K562 (cell line): ENCODE results near the gene HPD. TPM values are rescaled to one million over a fixed set of nuclear protein-coding genes. Genes with fewer than 3 reads are reported as not detected.

ENCODE experiments used
- ARID1B ChIP-seq: fragments of 450-650 bp; IDR thresholded peaks from 2 replicates; pipeline ENCODE4 v1.6.1; 2016; ENCODE audit warnings: antibody characterized with exemption, mild to moderate bottlenecking, inconsistent platforms
- C11orf30 ChIP-seq: fragments of 450-650 bp; IDR thresholded peaks from 2 replicates; pipeline ENCODE4 v1.6.1; 2016; ENCODE audit warnings: low read depth, mild to moderate bottlenecking
- ZNF239 ChIP-seq: fragments of 250-450 bp; sonication (Bioruptor Pico); IDR thresholded peaks from 2 replicates; pipeline ENCODE4 v1.4.0; 2020; ENCODE audit warnings: mild to moderate bottlenecking
- polyA plus RNA-seq, 8 experiments: library from polyadenylated mRNA; depleted of rRNA in 4 of 8; stranded (reverse) in 5 of 8; unstranded in 3 of 8; fragments of >200 nt; fragmentation: Nextera tagmentation in 2 of 8; fragmentation: Illumina TruSeq in 1 of 8; extraction: Ambion mirVana in 2 of 8; extraction: Trizol in 1 of 8; gene quantifications; 2 replicates each; pipeline versions ENCODE4 v1.2.1 to v1.2.3, GENCODE V29; 2011 to 2014; ENCODE audit warnings: inconsistent platforms in 1 of 8, missing spikeins in 1 of 8
- total RNA-seq, 7 experiments: library from RNA; depleted of rRNA in 6 of 7; stranded (reverse); fragments of >200 nt in 6 of 7; fragmentation: Illumina TruSeq in 2 of 7; extraction: Trizol in 2 of 7; gene quantifications; 2 replicates each; pipeline versions ENCODE4 v1.2.1 to v1.2.3, GENCODE V29; 2011 to 2021; ENCODE audit warnings: low replicate concordance in 1 of 7
- TF ChIP-seq, protein P1 (sequence below): fragments of 150-350 bp; IDR thresholded peaks from 2 replicates; pipeline ENCODE4 v1.6.1; 2014; ENCODE audit warnings: low read depth, mild to moderate bottlenecking, low read length, borderline replicate concordance
- TF ChIP-seq, protein P2 (sequence below): fragments of 200-600 bp; sonication (generic); IDR thresholded peaks from one replicate; pipeline ENCODE4 v1.6.1; 2012; ENCODE audit warnings: mild to moderate bottlenecking, low read depth, low read length, inconsistent platforms
- TF ChIP-seq, protein P3 (sequence below): fragments of 200-800 bp; sonication (Bioruptor generic); IDR thresholded peaks from 2 replicates; pipeline ENCODE4 v1.6.1; 2016; ENCODE audit warnings: missing genetic modification characterization, missing compliant biosample characterization

HPD gene
- total and polyA plus RNA-seq, 9 of the 15 experiments (the other 6 are each of a cell fraction or from before 2014, with no cell fraction given), result 0.06 to 0.29 (median 0.07) TPM; not detected in 4

DNA sequence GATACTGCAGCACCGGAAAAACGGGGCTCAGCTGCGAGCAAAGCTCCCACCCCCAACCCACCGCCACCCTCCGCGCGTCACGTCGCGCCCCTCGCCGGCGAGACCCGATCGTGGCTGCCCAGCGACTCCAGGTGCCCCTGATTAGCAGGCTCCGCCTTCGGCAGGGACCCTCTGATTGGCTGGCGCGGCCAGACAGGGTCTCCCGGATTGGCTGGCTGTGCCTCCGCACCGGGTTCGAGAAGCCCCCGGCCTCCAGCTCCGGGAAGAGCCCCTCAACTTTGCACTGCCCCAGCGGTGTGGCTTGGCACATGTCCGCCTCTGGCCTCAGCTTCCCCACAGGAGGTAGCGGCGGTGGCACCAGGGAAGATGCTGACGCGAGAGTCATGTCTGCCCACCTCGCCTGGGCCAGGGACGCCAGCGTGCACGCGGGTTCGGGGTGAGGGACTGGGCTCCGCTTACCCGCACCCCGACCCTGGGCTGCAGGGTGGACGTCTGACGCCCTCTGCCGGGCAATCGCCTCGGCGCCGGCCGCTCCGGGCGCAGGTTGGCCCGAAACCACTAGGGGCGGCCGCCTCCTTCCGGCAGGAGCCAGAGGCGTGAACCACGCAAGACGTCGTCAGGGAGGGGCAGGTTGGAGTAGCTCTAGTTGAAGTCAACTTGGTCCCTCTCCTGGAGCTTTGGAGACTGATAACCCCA is 64.7 kb downstream of the HPD start (continued):
- TF ChIP-seq, protein P1, sequence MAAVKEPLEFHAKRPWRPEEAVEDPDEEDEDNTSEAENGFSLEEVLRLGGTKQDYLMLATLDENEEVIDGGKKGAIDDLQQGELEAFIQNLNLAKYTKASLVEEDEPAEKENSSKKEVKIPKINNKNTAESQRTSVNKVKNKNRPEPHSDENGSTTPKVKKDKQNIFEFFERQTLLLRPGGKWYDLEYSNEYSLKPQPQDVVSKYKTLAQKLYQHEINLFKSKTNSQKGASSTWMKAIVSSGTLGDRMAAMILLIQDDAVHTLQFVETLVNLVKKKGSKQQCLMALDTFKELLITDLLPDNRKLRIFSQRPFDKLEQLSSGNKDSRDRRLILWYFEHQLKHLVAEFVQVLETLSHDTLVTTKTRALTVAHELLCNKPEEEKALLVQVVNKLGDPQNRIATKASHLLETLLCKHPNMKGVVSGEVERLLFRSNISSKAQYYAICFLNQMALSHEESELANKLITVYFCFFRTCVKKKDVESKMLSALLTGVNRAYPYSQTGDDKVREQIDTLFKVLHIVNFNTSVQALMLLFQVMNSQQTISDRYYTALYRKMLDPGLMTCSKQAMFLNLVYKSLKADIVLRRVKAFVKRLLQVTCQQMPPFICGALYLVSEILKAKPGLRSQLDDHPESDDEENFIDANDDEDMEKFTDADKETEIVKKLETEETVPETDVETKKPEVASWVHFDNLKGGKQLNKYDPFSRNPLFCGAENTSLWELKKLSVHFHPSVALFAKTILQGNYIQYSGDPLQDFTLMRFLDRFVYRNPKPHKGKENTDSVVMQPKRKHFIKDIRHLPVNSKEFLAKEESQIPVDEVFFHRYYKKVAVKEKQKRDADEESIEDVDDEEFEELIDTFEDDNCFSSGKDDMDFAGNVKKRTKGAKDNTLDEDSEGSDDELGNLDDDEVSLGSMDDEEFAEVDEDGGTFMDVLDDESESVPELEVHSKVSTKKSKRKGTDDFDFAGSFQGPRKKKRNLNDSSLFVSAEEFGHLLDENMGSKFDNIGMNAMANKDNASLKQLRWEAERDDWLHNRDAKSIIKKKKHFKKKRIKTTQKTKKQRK, result no peak
- TF ChIP-seq, protein P2, sequence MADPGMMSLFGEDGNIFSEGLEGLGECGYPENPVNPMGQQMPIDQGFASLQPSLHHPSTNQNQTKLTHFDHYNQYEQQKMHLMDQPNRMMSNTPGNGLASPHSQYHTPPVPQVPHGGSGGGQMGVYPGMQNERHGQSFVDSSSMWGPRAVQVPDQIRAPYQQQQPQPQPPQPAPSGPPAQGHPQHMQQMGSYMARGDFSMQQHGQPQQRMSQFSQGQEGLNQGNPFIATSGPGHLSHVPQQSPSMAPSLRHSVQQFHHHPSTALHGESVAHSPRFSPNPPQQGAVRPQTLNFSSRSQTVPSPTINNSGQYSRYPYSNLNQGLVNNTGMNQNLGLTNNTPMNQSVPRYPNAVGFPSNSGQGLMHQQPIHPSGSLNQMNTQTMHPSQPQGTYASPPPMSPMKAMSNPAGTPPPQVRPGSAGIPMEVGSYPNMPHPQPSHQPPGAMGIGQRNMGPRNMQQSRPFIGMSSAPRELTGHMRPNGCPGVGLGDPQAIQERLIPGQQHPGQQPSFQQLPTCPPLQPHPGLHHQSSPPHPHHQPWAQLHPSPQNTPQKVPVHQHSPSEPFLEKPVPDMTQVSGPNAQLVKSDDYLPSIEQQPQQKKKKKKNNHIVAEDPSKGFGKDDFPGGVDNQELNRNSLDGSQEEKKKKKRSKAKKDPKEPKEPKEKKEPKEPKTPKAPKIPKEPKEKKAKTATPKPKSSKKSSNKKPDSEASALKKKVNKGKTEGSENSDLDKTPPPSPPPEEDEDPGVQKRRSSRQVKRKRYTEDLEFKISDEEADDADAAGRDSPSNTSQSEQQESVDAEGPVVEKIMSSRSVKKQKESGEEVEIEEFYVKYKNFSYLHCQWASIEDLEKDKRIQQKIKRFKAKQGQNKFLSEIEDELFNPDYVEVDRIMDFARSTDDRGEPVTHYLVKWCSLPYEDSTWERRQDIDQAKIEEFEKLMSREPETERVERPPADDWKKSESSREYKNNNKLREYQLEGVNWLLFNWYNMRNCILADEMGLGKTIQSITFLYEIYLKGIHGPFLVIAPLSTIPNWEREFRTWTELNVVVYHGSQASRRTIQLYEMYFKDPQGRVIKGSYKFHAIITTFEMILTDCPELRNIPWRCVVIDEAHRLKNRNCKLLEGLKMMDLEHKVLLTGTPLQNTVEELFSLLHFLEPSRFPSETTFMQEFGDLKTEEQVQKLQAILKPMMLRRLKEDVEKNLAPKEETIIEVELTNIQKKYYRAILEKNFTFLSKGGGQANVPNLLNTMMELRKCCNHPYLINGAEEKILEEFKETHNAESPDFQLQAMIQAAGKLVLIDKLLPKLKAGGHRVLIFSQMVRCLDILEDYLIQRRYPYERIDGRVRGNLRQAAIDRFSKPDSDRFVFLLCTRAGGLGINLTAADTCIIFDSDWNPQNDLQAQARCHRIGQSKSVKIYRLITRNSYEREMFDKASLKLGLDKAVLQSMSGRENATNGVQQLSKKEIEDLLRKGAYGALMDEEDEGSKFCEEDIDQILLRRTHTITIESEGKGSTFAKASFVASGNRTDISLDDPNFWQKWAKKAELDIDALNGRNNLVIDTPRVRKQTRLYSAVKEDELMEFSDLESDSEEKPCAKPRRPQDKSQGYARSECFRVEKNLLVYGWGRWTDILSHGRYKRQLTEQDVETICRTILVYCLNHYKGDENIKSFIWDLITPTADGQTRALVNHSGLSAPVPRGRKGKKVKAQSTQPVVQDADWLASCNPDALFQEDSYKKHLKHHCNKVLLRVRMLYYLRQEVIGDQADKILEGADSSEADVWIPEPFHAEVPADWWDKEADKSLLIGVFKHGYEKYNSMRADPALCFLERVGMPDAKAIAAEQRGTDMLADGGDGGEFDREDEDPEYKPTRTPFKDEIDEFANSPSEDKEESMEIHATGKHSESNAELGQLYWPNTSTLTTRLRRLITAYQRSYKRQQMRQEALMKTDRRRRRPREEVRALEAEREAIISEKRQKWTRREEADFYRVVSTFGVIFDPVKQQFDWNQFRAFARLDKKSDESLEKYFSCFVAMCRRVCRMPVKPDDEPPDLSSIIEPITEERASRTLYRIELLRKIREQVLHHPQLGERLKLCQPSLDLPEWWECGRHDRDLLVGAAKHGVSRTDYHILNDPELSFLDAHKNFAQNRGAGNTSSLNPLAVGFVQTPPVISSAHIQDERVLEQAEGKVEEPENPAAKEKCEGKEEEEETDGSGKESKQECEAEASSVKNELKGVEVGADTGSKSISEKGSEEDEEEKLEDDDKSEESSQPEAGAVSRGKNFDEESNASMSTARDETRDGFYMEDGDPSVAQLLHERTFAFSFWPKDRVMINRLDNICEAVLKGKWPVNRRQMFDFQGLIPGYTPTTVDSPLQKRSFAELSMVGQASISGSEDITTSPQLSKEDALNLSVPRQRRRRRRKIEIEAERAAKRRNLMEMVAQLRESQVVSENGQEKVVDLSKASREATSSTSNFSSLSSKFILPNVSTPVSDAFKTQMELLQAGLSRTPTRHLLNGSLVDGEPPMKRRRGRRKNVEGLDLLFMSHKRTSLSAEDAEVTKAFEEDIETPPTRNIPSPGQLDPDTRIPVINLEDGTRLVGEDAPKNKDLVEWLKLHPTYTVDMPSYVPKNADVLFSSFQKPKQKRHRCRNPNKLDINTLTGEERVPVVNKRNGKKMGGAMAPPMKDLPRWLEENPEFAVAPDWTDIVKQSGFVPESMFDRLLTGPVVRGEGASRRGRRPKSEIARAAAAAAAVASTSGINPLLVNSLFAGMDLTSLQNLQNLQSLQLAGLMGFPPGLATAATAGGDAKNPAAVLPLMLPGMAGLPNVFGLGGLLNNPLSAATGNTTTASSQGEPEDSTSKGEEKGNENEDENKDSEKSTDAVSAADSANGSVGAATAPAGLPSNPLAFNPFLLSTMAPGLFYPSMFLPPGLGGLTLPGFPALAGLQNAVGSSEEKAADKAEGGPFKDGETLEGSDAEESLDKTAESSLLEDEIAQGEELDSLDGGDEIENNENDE, result no peak
- TF ChIP-seq ZNF239 (CRISPR knock-in tag), result no peak
- peak; percentile 48 for TF ChIP-seq ARID1B
- TF ChIP-seq, protein P3, sequence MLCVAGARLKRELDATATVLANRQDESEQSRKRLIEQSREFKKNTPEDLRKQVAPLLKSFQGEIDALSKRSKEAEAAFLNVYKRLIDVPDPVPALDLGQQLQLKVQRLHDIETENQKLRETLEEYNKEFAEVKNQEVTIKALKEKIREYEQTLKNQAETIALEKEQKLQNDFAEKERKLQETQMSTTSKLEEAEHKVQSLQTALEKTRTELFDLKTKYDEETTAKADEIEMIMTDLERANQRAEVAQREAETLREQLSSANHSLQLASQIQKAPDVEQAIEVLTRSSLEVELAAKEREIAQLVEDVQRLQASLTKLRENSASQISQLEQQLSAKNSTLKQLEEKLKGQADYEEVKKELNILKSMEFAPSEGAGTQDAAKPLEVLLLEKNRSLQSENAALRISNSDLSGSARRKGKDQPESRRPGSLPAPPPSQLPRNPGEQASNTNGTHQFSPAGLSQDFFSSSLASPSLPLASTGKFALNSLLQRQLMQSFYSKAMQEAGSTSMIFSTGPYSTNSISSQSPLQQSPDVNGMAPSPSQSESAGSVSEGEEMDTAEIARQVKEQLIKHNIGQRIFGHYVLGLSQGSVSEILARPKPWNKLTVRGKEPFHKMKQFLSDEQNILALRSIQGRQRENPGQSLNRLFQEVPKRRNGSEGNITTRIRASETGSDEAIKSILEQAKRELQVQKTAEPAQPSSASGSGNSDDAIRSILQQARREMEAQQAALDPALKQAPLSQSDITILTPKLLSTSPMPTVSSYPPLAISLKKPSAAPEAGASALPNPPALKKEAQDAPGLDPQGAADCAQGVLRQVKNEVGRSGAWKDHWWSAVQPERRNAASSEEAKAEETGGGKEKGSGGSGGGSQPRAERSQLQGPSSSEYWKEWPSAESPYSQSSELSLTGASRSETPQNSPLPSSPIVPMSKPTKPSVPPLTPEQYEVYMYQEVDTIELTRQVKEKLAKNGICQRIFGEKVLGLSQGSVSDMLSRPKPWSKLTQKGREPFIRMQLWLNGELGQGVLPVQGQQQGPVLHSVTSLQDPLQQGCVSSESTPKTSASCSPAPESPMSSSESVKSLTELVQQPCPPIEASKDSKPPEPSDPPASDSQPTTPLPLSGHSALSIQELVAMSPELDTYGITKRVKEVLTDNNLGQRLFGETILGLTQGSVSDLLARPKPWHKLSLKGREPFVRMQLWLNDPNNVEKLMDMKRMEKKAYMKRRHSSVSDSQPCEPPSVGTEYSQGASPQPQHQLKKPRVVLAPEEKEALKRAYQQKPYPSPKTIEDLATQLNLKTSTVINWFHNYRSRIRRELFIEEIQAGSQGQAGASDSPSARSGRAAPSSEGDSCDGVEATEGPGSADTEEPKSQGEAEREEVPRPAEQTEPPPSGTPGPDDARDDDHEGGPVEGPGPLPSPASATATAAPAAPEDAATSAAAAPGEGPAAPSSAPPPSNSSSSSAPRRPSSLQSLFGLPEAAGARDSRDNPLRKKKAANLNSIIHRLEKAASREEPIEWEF, result no peak
- no peak for TF ChIP-seq C11orf30
